Neural progenitor cell (in vitro differentiated cells): ENCODE results near the gene OR4E2.

Source experiments
- CTCF ChIP-seq: fragments of 200-600 bp; sonication (generic); IDR thresholded peaks from 2 replicates; pipeline ENCODE4 v1.5.1; 2017; ENCODE audit warnings: antibody characterized with exemption, mild to moderate bottlenecking
- EZH2phosphoT487 ChIP-seq: fragments of 200-600 bp; sonication (generic); IDR thresholded peaks from 2 replicates; pipeline ENCODE4 v1.6.1; 2017; ENCODE audit warnings: antibody characterized with exemption

GRCh38 chr14:21672116-21672515, 18.5 kb downstream of the OR4E2 start:
- TF ChIP-seq CTCF (no peak), EZH2phosphoT487 (no peak)
